HEK293T (cell line): Measurements from ENCODE around the gene A1CF.
"Not testable (repeated sequence)": the region's sequence is repeated elsewhere in the genome, so short reads cannot be mapped to it uniquely, and the experiment has no call there.

Experiments
- CTCF ChIA-PET: fragments of 350-600 bp; formaldehyde crosslinking; extraction: SDS; loops from one replicate; lab custom pipeline; 2021; ENCODE audit warnings: antibody characterized with exemption, inconsistent platforms; lab: Yijun Ruan, JAX
- POLR2A ChIA-PET: fragments of 350-600 bp; formaldehyde crosslinking; extraction: SDS; loops from one replicate; lab custom pipeline; 2020; ENCODE audit warnings: antibody characterized with exemption, inconsistent platforms; lab: Yijun Ruan, JAX
- DNase-seq: peaks from one replicate; pipeline ENCODE4 v3.0.0; 2012; ENCODE audit warnings: mixed read lengths; ENCODE audit errors: extremely low spot score

A1CF gene

GRCh38 chr10:50772042-50772441, 113.4 kb downstream of the A1CF start:
- POLR2A ChIA-PET, CTCF ChIA-PET, DNase-seq: not testable (repeated sequence)

- CTCF ChIA-PET, POLR2A ChIA-PET, DNase-seq: not testable (repeated sequence)
Observed at GRCh38 chr10:50766774-50767513, 118.5 kb downstream of the A1CF start.
